ENCODE results near the gene CDH23. TPM values are rescaled to one million over a fixed set of nuclear protein-coding genes. Genes with fewer than 3 reads are reported as not detected.

The CDH23 gene
- total and polyA plus RNA-seq, 10 of the 15 experiments (the other 5 are each of a cell fraction or from before 2014, with no cell fraction given), result 0.09 to 0.40 (median 0.15) TPM; not detected in 1

DNA sequence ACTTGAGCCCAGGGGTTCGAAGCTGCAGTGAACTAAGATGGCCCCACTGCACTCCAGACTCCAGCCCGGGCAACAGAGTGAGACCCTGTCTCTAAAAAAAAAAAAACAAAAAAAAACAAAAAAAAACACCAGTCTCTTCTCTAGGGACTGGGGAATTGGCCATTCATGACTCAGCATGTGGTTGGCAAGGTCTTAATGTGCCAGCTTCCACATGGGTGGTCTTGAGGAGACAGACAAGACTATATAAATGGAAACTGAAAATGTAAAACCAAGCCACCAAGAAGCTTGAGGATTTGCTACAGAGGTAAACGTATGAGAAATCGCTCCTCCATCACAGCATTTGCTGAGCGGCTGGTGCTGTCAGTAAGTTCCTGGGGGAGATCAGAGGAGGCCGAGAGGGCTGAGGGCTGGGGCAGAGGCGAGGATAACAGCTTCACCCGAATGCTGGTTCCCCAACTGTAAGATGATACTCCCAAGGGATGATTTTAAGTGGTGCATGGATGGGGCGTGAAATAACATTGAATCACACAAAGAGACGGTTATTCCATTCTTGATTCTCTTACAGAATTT is 194.1 kb downstream of the CDH23 start:
- 24% methylated on average over 9 of the region's 10 CpGs for WGBS (ENCODE audit: insufficient coverage, insufficient replicate concordance, low lambda C conversion rate, missing lambda C conversion rate)
- H4K20me1 ChIP-seq (ENCODE audit: control insufficient read depth, insufficient read depth), result no peaks in the 10 kb centered on the region
- no peaks in the 10 kb centered on the region for H3K79me2 ChIP-seq (ENCODE audit: control insufficient read depth, insufficient read depth, low read length)
- H3K4me1 ChIP-seq (ENCODE audit: control insufficient read depth, insufficient read depth, low read length), result no peaks in the 10 kb centered on the region
- H2AFZ ChIP-seq (ENCODE audit: control insufficient read depth, low read depth, low read length), result no peak overlapping the region
- FAIRE-seq (no peak), DNase-seq (ENCODE audit: low read depth, low spot score) (no peak), ATAC-seq (no peak)
- in situ Hi-C loops (cut with MboI), result no loop called here
- H3K4me2 ChIP-seq (ENCODE audit: control insufficient read depth, insufficient read depth), result no peak overlapping the region
- TF ChIP-seq, protein P1, sequence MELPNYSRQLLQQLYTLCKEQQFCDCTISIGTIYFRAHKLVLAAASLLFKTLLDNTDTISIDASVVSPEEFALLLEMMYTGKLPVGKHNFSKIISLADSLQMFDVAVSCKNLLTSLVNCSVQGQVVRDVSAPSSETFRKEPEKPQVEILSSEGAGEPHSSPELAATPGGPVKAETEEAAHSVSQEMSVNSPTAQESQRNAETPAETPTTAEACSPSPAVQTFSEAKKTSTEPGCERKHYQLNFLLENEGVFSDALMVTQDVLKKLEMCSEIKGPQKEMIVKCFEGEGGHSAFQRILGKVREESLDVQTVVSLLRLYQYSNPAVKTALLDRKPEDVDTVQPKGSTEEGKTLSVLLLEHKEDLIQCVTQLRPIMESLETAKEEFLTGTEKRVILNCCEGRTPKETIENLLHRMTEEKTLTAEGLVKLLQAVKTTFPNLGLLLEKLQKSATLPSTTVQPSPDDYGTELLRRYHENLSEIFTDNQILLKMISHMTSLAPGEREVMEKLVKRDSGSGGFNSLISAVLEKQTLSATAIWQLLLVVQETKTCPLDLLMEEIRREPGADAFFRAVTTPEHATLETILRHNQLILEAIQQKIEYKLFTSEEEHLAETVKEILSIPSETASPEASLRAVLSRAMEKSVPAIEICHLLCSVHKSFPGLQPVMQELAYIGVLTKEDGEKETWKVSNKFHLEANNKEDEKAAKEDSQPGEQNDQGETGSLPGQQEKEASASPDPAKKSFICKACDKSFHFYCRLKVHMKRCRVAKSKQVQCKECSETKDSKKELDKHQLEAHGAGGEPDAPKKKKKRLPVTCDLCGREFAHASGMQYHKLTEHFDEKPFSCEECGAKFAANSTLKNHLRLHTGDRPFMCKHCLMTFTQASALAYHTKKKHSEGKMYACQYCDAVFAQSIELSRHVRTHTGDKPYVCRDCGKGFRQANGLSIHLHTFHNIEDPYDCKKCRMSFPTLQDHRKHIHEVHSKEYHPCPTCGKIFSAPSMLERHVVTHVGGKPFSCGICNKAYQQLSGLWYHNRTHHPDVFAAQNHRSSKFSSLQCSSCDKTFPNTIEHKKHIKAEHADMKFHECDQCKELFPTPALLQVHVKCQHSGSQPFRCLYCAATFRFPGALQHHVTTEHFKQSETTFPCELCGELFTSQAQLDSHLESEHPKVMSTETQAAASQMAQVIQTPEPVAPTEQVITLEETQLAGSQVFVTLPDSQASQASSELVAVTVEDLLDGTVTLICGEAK (IDR thresholded peaks at IDR 0.05; ENCODE audit: borderline replicate concordance), result no peak
- TF ChIP-seq TCF7 (IDR thresholded peaks at IDR 0.05; ENCODE audit: borderline replicate concordance) (no peak), SMC3 (IDR thresholded peaks at IDR 0.05; ENCODE audit: borderline replicate concordance, low read length) (no peak)
- TF ChIP-seq, protein P2, sequence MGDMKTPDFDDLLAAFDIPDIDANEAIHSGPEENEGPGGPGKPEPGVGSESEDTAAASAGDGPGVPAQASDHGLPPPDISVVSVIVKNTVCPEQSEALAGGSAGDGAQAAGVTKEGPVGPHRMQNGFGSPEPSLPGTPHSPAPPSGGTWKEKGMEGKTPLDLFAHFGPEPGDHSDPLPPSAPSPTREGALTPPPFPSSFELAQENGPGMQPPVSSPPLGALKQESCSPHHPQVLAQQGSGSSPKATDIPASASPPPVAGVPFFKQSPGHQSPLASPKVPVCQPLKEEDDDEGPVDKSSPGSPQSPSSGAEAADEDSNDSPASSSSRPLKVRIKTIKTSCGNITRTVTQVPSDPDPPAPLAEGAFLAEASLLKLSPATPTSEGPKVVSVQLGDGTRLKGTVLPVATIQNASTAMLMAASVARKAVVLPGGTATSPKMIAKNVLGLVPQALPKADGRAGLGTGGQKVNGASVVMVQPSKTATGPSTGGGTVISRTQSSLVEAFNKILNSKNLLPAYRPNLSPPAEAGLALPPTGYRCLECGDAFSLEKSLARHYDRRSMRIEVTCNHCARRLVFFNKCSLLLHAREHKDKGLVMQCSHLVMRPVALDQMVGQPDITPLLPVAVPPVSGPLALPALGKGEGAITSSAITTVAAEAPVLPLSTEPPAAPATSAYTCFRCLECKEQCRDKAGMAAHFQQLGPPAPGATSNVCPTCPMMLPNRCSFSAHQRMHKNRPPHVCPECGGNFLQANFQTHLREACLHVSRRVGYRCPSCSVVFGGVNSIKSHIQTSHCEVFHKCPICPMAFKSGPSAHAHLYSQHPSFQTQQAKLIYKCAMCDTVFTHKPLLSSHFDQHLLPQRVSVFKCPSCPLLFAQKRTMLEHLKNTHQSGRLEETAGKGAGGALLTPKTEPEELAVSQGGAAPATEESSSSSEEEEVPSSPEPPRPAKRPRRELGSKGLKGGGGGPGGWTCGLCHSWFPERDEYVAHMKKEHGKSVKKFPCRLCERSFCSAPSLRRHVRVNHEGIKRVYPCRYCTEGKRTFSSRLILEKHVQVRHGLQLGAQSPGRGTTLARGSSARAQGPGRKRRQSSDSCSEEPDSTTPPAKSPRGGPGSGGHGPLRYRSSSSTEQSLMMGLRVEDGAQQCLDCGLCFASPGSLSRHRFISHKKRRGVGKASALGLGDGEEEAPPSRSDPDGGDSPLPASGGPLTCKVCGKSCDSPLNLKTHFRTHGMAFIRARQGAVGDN (IDR thresholded peaks at IDR 0.05), result no peak
- TF ChIP-seq, protein P3, sequence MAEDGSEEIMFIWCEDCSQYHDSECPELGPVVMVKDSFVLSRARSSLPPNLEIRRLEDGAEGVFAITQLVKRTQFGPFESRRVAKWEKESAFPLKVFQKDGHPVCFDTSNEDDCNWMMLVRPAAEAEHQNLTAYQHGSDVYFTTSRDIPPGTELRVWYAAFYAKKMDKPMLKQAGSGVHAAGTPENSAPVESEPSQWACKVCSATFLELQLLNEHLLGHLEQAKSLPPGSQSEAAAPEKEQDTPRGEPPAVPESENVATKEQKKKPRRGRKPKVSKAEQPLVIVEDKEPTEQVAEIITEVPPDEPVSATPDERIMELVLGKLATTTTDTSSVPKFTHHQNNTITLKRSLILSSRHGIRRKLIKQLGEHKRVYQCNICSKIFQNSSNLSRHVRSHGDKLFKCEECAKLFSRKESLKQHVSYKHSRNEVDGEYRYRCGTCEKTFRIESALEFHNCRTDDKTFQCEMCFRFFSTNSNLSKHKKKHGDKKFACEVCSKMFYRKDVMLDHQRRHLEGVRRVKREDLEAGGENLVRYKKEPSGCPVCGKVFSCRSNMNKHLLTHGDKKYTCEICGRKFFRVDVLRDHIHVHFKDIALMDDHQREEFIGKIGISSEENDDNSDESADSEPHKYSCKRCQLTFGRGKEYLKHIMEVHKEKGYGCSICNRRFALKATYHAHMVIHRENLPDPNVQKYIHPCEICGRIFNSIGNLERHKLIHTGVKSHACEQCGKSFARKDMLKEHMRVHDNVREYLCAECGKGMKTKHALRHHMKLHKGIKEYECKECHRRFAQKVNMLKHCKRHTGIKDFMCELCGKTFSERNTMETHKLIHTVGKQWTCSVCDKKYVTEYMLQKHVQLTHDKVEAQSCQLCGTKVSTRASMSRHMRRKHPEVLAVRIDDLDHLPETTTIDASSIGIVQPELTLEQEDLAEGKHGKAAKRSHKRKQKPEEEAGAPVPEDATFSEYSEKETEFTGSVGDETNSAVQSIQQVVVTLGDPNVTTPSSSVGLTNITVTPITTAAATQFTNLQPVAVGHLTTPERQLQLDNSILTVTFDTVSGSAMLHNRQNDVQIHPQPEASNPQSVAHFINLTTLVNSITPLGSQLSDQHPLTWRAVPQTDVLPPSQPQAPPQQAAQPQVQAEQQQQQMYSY (CRISPR knock-in tag; IDR thresholded peaks at IDR 0.05), result no peak
- ChIA-PET RAD21 (ENCODE audit: unreplicated experiment) (no interaction called here), CTCF (interaction anchor here (1.7 to 1.9 kb wide), 2 partner anchors 20 to 207 kb away, joined by 4 to 6 read pairs; no protein-coding TSS in a partner anchor), SMC1A (ENCODE audit: uncharacterized antibody, unreplicated experiment) (interaction anchor here (0.5 to 0.6 kb wide), 2 partner anchors 19 to 454 kb away, joined by 4 to 5 read pairs; no protein-coding TSS in a partner anchor), POLR2A (no interaction called here)
- H3K9me3 ChIP-seq (replicated peaks; ENCODE audit: control insufficient read depth, insufficient read depth, low read length), result no peaks in the 10 kb centered on the region
- H3K4me3 ChIP-seq, result no peak overlapping the region
- H3K36me3 ChIP-seq (ENCODE audit: control insufficient read depth in 2 of 2, insufficient read depth in 2 of 2, low read length in 1 of 2), result no peaks in the 10 kb centered on the region
- intact Hi-C loops (cut with micrococcal nuclease; ENCODE audit: unreplicated experiment), result no loop called here
- BruUV-seq (replicated peaks), result no TSS peak
- H3K9ac ChIP-seq (ENCODE audit: control insufficient read depth, insufficient read depth, low read length), result no peak overlapping the region
- peaks cover 5 to 8% of the 10 kb centered on the region in 2 experiments; a peak in 3 of 4 replicates for H3K27me3 ChIP-seq (replicated peaks in 1 of 2; ENCODE audit: control insufficient read depth in 2 of 2, insufficient read depth in 2 of 2, low read length in 1 of 2)
- H3K27ac ChIP-seq (ENCODE audit: control insufficient read depth, insufficient read depth), result no peak overlapping the region

All from GM12878 (cell line).